Measurements from ENCODE around the gene NCKAP5L. TPM values are rescaled to one million over a fixed set of nuclear protein-coding genes. Genes with fewer than 3 reads are reported as not detected.
"Not testable (repeated sequence)": the region's sequence is repeated elsewhere in the genome, so short reads cannot be mapped to it uniquely, and the experiment has no call there.

The NCKAP5L gene
- total and polyA plus RNA-seq, 4 donors, result 13.4 to 35.5 (median 24.8) TPM

GRCh38 chr12:49790741-49791555 lies 37.3 kb downstream of the NCKAP5L start:
- Histone ChIP-seq H3K4me1 (ENCODE audit: control insufficient read depth, insufficient read depth, low read length) (peaks cover 3% of the 10 kb centered on the region), H3K4me3 (ENCODE audit: low read depth, low read length) (no peak overlapping the region), H3K36me3 (ENCODE audit: control insufficient read depth, insufficient read depth, low read length) (peaks cover 53% of the 10 kb centered on the region), H3K9me3 (ENCODE audit: control insufficient read depth, insufficient read depth, low read length) (peaks cover 2% of the 10 kb centered on the region), H3K27ac (ENCODE audit: low read depth, low read length) (no peak overlapping the region), H3K27me3 (ENCODE audit: control insufficient read depth, insufficient read depth, low read length) (no peaks in the 10 kb centered on the region)
- no peak for DNase-seq (ENCODE audit: low read depth in 4 of 6, low spot score in 6 of 6)
- WGBS (ENCODE audit: insufficient coverage), result 75% methylated on average over 12 of the region's 22 CpGs

GRCh38 chr12:49789992-49790391 lies 38.2 kb downstream of the NCKAP5L start:
- DNase-seq (ENCODE audit: low read depth in 4 of 6, low spot score in 6 of 6), result no peak
- Histone ChIP-seq H3K4me3 (ENCODE audit: low read depth, low read length) (no peak overlapping the region), H3K4me1 (ENCODE audit: control insufficient read depth, insufficient read depth, low read length) (peaks cover 3% of the 10 kb centered on the region), H3K27me3 (ENCODE audit: control insufficient read depth, insufficient read depth, low read length) (no peaks in the 10 kb centered on the region), H3K36me3 (ENCODE audit: control insufficient read depth, insufficient read depth, low read length) (peaks cover 43% of the 10 kb centered on the region), H3K27ac (ENCODE audit: low read depth, low read length) (no peak overlapping the region), H3K9me3 (ENCODE audit: control insufficient read depth, insufficient read depth, low read length) (peaks cover 2% of the 10 kb centered on the region)
- 72% methylated on average over 2 of the region's 3 CpGs for WGBS (ENCODE audit: insufficient coverage)

GRCh38 chr12:49787672-49788071 lies 40.5 kb downstream of the NCKAP5L start:
- no peak for DNase-seq (ENCODE audit: low read depth in 4 of 6, low spot score in 6 of 6)
- no CpG with 5 or more reads among the region's 2 CpGs for WGBS (ENCODE audit: insufficient coverage)
- no peak overlapping the region for H3K27ac ChIP-seq (ENCODE audit: low read depth, low read length)
- H3K36me3 ChIP-seq (ENCODE audit: control insufficient read depth, insufficient read depth, low read length), result peaks cover 22% of the 10 kb centered on the region
- H3K4me3 ChIP-seq (ENCODE audit: low read depth, low read length), result no peak overlapping the region
- H3K4me1 ChIP-seq (ENCODE audit: control insufficient read depth, insufficient read depth, low read length), result peaks cover 3% of the 10 kb centered on the region
- no peaks in the 10 kb centered on the region for H3K27me3 ChIP-seq (ENCODE audit: control insufficient read depth, insufficient read depth, low read length)
- peaks cover 2% of the 10 kb centered on the region for H3K9me3 ChIP-seq (ENCODE audit: control insufficient read depth, insufficient read depth, low read length)

GRCh38 chr12:49784756-49785409 lies 43.3 kb downstream of the NCKAP5L start:
- Histone ChIP-seq H3K27me3 (ENCODE audit: control insufficient read depth, insufficient read depth, low read length) (no peaks in the 10 kb centered on the region), H3K36me3 (ENCODE audit: control insufficient read depth, insufficient read depth, low read length) (no peaks in the 10 kb centered on the region), H3K9me3 (ENCODE audit: control insufficient read depth, insufficient read depth, low read length) (peaks cover 2% of the 10 kb centered on the region), H3K27ac (ENCODE audit: low read depth, low read length) (no peak overlapping the region), H3K4me3 (ENCODE audit: low read depth, low read length) (no peak overlapping the region), H3K4me1 (ENCODE audit: control insufficient read depth, insufficient read depth, low read length) (no peaks in the 10 kb centered on the region)
- WGBS (ENCODE audit: insufficient coverage), result no CpG with 5 or more reads among the region's 4 CpGs
- DNase-seq (ENCODE audit: low read depth in 4 of 6, low spot score in 6 of 6), result no peak

- Histone ChIP-seq H3K27ac (ENCODE audit: low read depth, low read length) (peak overlapping the region; percentile 51), H3K4me1 (ENCODE audit: control insufficient read depth, insufficient read depth, low read length) (no peaks in the 10 kb centered on the region), H3K27me3 (ENCODE audit: control insufficient read depth, insufficient read depth, low read length) (no peaks in the 10 kb centered on the region), H3K4me3 (ENCODE audit: low read depth, low read length) (no peak overlapping the region), H3K36me3 (ENCODE audit: control insufficient read depth, insufficient read depth, low read length) (no peaks in the 10 kb centered on the region), H3K9me3 (ENCODE audit: control insufficient read depth, insufficient read depth, low read length) (peaks cover 2% of the 10 kb centered on the region)
- WGBS (ENCODE audit: insufficient coverage), result 74% methylated on average over 5 of the region's 7 CpGs
- peak in 2 of 6 donors; percentile 5 to 41 for DNase-seq (ENCODE audit: low read depth in 4 of 6, low spot score in 6 of 6)
Observed at GRCh38 chr12:49783917-49784676, 44.1 kb downstream of the NCKAP5L start.

- 83% methylated on average over 6 of the region's 6 CpGs for WGBS (ENCODE audit: insufficient coverage)
- H3K4me1 ChIP-seq (ENCODE audit: control insufficient read depth, insufficient read depth, low read length); DNase-seq (ENCODE audit: low read depth in 4 of 6, low spot score in 6 of 6); H3K9me3 ChIP-seq (ENCODE audit: control insufficient read depth, insufficient read depth, low read length); H3K27ac ChIP-seq (ENCODE audit: low read depth, low read length); H3K27me3 ChIP-seq (ENCODE audit: control insufficient read depth, insufficient read depth, low read length); H3K36me3 ChIP-seq (ENCODE audit: control insufficient read depth, insufficient read depth, low read length); H3K4me3 ChIP-seq (ENCODE audit: low read depth, low read length): not testable (repeated sequence)
Observed at GRCh38 chr12:49780914-49781313, 47.3 kb downstream of the NCKAP5L start.

- no peaks in the 10 kb centered on the region for H3K9me3 ChIP-seq (ENCODE audit: control insufficient read depth, insufficient read depth, low read length)
- H3K27me3 ChIP-seq (ENCODE audit: control insufficient read depth, insufficient read depth, low read length), result no peaks in the 10 kb centered on the region
- no peaks in the 10 kb centered on the region for H3K36me3 ChIP-seq (ENCODE audit: control insufficient read depth, insufficient read depth, low read length)
- no peak for DNase-seq (ENCODE audit: low read depth in 4 of 6, low spot score in 6 of 6)
- H3K4me3 ChIP-seq (ENCODE audit: low read depth, low read length), result no peak overlapping the region
- no peak overlapping the region for H3K27ac ChIP-seq (ENCODE audit: low read depth, low read length)
- peaks cover 4% of the 10 kb centered on the region for H3K4me1 ChIP-seq (ENCODE audit: control insufficient read depth, insufficient read depth, low read length)
- no CpG with 5 or more reads among the region's 2 CpGs for WGBS (ENCODE audit: insufficient coverage)
Observed at GRCh38 chr12:49779581-49779980, 48.6 kb downstream of the NCKAP5L start.

GRCh38 chr12:49777800-49778748 lies 50.1 kb downstream of the NCKAP5L start:
- H3K9me3 ChIP-seq (ENCODE audit: control insufficient read depth, insufficient read depth, low read length), result no peaks in the 10 kb centered on the region
- no peaks in the 10 kb centered on the region for H3K36me3 ChIP-seq (ENCODE audit: control insufficient read depth, insufficient read depth, low read length)
- no peak overlapping the region for H3K27ac ChIP-seq (ENCODE audit: low read depth, low read length)
- no peaks in the 10 kb centered on the region for H3K27me3 ChIP-seq (ENCODE audit: control insufficient read depth, insufficient read depth, low read length)
- 40% methylated on average over 13 of the region's 19 CpGs for WGBS (ENCODE audit: insufficient coverage)
- H3K4me1 ChIP-seq (ENCODE audit: control insufficient read depth, insufficient read depth, low read length), result peaks cover 4% of the 10 kb centered on the region
- DNase-seq (ENCODE audit: low read depth in 4 of 6, low spot score in 6 of 6), result peak in 1 of 6 donors; percentile 6
- no peak overlapping the region for H3K4me3 ChIP-seq (ENCODE audit: low read depth, low read length)

GRCh38 chr12:49777341-49777740 lies 50.9 kb downstream of the NCKAP5L start:
- H3K36me3 ChIP-seq (ENCODE audit: control insufficient read depth, insufficient read depth, low read length), result no peaks in the 10 kb centered on the region
- H3K4me3 ChIP-seq (ENCODE audit: low read depth, low read length), result no peak overlapping the region
- no peak overlapping the region for H3K27ac ChIP-seq (ENCODE audit: low read depth, low read length)
- no peaks in the 10 kb centered on the region for H3K9me3 ChIP-seq (ENCODE audit: control insufficient read depth, insufficient read depth, low read length)
- no peak for DNase-seq (ENCODE audit: low read depth in 4 of 6, low spot score in 6 of 6)
- WGBS (ENCODE audit: insufficient coverage), result 71% methylated on average over 1 of the region's 3 CpGs
- peaks cover 4% of the 10 kb centered on the region for H3K4me1 ChIP-seq (ENCODE audit: control insufficient read depth, insufficient read depth, low read length)
- H3K27me3 ChIP-seq (ENCODE audit: control insufficient read depth, insufficient read depth, low read length), result no peaks in the 10 kb centered on the region
